Activated CD4-positive, CD25-positive, alpha-beta regulatory T cell treated with anti-CD3 and anti-CD28 coated beads, Interleukin-2, amount 50 U/mL, for 24 hours (primary cell): ENCODE measurements around the gene SRRT.

Source experiments
- ATAC-seq, 2 donors: fragments of 150-1000 bp; cut with Tn5 transposase; one replicate each; pipeline ENCODE4 v1.10.0; 2021; ENCODE audit warnings: mild to moderate bottlenecking in 1 of 2, moderate library complexity in 1 of 2

Gene SRRT, protein sequence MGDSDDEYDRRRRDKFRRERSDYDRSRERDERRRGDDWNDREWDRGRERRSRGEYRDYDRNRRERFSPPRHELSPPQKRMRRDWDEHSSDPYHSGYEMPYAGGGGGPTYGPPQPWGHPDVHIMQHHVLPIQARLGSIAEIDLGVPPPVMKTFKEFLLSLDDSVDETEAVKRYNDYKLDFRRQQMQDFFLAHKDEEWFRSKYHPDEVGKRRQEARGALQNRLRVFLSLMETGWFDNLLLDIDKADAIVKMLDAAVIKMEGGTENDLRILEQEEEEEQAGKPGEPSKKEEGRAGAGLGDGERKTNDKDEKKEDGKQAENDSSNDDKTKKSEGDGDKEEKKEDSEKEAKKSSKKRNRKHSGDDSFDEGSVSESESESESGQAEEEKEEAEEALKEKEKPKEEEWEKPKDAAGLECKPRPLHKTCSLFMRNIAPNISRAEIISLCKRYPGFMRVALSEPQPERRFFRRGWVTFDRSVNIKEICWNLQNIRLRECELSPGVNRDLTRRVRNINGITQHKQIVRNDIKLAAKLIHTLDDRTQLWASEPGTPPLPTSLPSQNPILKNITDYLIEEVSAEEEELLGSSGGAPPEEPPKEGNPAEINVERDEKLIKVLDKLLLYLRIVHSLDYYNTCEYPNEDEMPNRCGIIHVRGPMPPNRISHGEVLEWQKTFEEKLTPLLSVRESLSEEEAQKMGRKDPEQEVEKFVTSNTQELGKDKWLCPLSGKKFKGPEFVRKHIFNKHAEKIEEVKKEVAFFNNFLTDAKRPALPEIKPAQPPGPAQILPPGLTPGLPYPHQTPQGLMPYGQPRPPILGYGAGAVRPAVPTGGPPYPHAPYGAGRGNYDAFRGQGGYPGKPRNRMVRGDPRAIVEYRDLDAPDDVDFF

DNA sequence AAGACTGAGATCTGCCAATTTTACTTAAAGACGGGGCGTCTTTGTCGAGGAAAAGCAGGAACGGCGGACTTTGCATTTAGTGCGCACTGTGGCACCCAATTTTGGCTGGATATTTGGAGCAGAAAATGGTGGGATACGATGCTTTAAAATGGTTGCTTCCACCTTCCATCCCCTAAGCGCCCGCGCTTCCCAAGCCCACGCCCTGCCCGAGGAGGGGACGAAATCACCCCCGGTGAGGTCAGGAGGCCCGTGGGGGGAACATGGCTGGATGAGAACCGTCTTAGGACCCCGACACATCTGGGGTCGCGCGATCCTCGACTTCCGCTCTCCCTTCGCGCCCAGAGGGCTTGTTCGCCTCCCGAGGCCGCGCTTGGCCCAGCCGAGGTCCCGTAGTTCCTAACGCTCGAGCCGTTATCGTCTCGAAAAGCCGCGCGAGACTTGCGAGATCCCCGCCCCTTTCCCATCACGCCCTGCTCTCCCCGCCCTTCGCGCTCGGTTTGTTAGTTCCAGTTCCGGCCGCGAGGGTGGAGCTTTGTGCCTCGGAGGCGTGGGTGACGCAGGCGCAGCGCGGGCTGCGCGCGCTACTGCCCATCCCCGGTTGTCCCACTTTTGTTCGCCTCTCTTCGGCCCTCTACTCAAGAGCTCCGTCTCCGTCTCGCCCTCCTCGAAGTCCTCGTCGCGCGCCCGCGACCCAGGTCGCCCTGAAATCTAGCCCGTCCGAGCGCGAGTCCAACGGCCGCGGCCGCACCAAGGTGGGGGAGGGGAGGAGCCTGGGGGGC lies at the start of gene SRRT:
TSS of gene SRRT (plus strand) at position 527 of the 779 bp plus-strand sequence. CDS start 488 bp downstream, outside the sequence.
- peak; percentile 92 to 93 for ATAC-seq

DNA sequence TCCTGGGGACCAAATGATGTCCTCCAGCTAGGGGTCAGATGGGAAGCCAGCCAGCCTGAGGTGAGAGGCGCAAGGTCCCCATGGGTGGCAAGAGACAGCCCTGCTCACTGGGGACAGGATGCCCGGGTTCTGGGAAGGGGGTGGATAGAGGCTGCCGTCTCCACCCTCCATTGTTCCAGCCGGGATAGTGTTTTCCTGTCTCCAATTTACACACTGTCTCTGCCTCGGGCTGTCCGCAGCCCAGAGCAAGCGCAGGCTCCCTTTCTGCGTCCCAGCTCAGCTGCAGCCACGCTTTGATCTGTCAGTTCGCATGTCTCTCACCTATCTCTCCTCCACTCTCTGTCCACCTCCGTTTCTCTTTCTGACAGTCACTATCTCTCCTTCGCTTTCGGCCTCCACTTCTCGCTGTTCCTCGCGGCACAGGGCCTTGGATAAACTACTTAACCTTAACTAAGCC lies 49.7 kb upstream of the SRRT start:
- ATAC-seq: no peak

DNA sequence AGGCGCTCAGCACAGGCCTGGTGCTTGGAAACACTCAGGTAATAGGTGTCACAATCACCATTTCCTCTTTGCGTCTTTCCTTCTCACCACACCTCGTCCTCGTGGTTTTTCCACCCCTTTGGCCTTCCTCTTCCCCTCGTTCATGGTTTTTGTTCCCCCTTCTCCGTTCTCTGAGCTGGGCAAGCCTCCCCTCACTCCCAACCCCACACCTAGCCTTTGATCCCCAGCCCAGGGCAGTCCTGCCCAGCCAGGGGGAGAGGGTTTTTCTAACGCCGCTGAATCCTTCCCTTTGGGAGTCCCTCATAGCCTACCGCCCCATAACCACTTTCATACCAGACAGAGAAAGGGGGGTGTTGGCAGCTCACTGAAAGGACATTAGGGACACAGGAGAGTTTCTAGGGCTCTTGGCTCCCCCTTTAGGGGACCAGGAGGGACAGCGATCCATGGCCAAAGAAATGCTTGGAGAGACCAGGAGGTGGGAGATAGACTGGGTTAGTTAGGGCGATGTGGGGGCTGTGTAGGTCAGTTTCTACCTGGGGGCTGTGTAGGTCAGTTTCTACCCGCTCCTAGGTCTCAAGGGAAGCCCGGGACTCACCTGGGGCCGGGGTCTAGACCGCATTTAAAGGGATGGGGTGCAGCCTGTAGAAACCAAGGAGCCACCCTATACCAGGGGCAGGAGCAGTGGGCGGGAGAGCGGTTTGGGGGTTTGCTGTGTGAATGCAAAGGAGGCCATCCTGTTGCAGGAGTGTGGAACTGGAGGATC lies 49.0 kb upstream of the SRRT start:
- no peak for ATAC-seq

DNA sequence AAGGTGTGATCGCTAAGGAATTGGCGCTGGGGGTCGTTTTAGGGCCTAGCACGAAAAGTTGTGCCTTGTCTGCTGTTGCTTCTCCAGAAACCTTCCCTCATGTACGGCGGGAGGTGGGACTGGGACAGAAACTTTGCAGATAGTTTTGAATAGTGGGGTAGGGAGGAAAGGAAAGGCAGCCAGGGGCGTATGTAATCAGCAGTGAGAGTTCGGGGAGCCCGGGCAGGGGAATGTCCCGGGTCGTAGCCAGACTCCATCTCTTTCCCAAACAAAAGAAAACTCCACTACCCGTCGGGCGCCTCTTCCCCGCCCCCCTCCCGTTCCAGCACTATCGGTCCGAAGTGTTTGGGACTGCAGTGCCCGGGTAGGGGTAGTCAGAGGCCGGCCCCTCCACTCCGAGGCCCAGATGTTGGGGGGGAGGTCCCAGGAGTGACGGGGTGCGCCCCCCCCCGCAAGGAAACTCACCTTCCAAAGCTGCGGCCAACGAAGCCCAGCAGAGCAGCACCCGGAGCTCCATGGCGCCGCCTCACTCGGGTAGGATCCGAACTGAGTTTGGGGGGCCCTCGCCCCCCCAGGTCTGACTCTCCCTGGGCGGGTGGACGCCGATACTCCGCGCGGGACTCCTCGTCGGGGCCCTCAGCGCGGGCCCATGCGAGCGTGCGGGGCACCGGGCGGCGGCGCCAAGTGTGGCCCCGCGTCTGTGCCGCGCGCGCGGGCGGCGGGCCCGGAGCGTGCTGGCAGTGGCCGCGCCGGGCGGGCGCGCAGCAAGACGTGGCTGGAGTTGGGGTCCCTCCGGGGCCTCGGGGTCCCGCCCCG lies 48.2 kb upstream of the SRRT start:
- peak; percentile 13 to 30 for ATAC-seq

DNA sequence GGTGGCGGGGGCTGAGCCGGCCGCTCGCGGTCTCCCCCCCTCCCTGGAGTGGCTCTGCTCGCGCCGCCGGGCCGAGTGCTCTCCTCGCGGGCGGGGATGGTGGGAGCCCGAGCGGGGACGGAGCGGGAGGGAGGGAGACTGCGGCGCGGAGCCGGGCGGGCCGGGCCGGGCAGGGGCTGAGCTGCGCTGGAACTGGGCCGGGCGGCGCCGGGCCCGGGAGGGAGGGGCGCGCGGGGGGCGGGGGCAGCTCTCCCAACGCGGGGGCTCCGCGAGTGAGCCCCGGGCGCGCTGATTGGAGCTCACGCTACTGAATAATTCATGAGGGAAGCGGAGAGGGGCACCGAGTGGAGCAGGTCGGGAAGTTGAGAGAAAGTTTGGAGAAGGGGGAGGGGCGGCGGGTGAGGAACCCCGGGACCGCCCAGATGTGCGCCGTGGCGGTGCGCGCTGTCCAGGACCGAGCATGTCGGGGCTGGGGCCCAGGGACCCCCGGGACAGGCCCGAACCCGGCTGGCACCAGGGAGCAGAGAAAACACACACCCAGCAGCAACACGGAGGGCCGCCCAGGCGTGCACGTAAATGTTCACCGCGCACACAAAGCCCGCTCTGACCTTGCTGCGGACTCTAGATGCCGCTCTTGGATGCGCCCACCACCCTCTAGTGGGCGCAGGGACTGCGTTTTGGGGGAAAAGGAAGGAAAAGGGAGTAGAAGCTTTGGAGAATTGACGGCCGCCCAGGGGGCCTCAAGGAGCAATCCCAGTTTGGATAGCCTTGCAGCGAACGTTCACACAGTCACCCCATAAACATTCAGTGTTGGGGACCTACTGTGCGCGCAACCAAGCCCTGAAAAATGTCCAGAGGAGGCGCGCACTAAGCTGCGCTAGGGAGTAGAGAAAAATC lies 47.3 kb upstream of the SRRT start, which contains the start of gene EPHB4:
TSS of gene EPHB4 (minus strand) at position 194 of the 897 bp plus-strand sequence. CDS start 493 bp downstream, outside the sequence.
- ATAC-seq: peak; percentile 28 to 36

DNA sequence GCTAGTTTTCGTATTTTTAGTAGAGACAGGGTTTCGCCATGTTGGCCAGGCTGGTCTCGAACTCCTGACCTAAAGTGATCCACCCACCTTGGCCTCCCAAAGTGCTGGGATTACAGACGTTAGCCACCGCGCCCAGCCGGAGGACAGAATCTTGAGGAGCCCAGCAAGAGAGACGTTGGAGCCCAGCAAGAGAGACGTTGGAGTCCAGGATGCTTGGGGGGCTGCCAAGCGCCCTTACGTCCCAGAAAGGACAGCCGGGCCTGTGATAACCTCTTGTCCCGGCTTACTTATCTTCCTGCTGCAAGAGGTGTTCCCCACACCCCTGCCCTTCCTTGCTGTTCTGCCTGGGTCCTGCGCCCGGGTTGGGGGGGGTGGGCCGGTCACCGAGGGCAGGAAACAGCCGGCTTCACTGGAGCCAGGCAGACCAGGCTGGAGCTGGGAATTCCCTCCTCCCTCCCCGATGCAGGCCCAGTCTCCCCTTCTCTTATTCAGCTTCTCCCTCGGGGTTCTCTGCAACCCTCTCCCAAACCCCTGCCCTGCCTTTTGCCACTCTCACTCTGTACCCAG lies 45.7 kb upstream of the SRRT start:
- no peak for ATAC-seq

DNA sequence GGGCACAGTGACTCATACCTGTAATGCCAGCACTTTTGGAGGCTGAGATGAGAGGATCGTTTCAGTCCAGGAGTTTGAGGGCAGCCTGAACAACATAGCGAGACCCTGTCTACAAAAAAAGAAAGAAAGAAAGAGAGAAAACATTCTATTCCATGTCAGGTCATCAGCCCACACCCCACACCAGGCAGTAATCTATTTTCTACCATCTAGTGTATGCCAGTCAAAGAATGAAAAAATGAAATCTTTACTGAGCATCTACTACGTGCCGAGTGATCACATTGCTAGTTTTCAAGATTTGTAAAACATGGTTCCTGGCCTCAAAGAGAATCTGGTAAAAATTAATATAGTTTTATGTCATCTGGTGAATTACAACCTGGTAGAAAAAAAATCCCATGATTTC lies 44.5 kb upstream of the SRRT start:
- no peak for ATAC-seq

DNA sequence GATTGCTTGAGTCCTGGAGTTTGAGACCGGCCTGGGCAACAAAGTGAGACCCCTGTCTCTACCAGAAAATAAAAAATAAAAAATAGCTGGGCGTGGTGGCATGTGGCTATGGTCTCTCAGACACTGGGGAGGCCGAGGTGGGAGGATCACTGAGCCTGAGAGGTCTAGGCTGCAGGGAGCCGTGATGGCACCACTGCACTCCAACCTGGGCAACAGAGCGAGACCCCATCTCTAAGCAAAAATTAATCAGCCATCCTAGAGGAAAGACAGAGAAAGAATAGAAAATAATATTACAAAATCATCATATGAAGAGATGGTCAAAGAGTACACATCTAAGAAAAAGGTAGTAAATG lies 42.6 kb upstream of the SRRT start:
- no peak for ATAC-seq

DNA sequence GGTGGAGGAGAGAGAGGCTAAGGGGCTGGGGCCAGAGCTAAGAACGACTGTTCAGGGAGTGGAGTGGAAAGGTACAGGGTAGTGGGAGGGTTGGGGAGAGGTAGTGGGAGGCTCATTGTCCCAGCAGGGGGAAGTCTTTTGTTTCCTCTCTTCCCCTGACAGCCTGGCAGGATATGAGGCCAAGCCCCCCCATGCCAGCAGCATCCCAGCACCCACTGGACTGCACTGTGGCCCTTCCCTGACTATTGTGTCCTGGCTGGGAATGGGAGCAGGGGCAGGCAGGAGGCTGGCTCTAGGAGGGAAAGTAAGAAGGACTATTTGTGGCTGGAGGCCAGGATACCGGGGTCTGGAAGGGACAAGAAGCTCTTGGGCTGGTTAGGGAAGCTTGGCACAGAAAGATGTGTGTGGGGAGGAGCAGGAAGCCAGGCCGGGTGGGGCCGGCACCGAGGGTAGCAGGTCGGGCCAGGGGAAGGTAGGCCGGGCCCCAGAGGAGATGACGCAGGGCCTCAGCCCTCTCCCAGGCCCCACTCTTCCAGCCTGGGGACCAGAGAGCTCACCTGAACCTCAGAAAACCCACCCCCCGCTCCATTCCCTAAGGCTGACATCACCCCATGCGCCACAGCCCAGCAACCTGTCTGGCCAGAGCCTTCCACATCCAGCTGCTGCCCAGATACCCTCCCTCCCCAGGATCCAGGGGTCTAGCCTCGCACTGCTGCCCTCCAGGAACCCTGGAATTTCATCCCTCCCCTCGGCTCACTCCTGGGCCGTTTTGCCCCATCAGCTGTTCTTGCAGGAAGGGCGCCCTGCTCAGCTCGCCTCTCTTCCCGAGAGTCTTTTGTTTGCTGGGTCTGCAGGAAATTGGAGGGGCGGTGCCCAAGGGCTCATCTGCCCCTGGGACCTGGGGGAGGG lies 38.7 kb upstream of the SRRT start:
- no peak for ATAC-seq

DNA sequence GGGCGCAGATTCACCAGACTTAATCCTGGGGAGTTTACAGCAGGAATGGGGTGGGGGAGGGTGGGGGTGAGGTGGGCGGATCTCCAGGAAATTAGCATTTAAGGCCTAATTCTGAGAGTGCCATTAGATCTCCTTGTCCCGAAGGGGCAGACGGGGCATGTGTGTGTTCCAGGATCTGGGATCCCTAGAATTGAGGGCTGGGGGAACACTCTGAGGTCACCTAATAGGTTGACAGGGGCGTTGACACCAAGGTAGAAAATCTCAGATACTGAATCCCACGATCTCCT lies 38.1 kb upstream of the SRRT start:
- no peak for ATAC-seq

DNA sequence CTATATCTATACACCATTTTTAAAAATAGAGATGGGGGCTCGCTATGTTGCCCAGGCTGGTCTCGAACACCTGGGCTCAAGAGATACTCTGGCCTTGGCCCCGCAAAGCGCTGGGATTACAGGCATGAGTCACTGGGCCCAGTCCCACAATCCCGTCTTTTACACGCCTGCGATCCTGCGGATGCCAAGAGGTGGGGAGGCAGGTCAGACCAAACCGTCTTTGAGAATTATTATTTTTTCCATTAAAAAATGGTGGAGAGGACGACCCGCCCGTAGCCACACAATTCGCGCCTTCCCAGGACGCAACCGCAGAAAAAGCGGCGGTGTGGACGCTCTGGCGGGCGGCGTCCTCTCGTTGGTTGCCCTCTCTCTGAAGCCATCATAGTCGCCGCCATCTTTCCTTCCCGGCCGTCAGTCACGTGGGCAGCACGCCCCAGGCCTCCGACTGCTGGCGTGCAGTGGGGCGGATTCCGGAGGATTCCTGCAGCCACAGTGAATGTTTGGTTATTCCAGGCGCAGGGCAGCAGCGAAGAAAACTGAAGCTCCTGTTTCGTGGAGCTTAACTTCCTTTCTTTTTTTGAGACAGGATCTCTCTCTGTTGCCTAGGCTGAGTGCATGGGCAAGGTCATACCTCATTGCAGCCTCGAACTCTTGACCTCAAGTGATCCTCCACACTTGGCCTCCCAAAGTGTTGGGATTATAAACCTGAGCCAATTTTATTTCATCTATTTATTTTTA lies 37.6 kb upstream of the SRRT start:
- peak; percentile 97 to 100 for ATAC-seq

DNA sequence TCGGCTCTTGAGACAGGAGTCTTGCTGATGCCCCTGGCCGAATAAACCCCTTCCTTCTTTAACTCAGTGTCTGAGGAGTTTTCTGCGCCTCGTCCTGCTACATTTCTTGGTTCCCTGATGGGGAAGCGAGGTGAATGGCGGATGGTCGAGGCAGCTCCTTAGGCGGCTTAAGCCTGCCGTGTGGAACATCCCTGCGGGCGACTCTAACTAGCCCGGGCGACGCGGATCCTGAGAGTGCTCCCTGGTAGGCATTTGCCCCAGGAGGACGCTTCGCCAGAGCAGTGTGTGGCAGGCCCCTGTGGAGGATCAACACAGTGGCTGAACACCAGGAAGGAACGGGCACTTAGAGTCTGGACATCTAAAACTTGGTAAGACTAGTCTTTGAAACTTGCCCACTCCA lies 35.5 kb upstream of the SRRT start:
- ATAC-seq: no peak

DNA sequence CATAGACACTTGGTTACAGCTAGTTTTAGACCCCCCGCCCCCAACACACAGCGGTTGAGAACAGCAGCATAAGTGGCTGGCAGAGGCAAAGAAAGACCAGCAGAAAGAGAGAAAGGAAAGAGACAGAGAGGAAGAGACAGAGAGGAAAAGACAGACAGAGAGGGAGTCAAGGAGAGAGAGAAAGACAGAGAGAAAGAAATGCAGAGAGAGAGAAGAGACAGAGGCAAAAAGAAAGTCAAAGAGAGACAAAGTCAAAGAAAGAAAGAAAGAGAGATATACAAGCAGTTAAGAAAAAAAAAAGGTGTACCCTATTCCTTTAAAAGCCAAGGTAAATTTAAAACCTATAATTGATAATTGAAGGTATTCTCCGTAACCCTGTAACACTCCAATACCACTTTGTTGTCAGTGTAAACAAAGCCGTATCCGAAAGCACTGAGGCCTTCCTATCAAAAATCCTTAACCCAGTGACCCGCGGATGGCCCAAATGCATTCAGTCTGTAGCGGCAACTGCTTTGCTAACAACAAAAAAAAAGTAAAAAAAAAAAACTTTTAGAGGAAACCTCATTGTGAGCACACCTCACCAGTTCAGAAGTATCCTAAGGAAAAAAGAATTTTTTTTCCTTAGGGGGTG lies 34.3 kb upstream of the SRRT start:
- no peak for ATAC-seq

DNA sequence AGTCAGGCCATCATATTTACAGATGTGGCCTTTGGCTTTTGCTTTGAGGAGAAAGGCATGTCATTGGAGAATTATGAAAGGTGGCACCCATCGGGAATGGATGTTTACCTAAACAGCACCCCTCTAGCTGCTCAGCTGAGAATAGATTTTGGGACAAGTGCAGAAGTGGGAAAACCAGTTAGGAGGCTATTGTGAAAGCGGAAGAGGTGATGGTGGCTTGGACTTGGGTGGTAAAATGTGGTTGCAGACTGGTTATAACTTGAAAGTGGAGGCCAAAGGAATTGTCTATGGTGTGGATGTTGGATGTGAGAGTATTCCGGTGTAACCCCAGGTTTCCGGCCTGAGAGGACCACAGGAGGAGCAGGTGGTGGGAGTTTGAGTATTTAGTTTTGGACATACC lies 27.5 kb upstream of the SRRT start:
- ATAC-seq: no peak

DNA sequence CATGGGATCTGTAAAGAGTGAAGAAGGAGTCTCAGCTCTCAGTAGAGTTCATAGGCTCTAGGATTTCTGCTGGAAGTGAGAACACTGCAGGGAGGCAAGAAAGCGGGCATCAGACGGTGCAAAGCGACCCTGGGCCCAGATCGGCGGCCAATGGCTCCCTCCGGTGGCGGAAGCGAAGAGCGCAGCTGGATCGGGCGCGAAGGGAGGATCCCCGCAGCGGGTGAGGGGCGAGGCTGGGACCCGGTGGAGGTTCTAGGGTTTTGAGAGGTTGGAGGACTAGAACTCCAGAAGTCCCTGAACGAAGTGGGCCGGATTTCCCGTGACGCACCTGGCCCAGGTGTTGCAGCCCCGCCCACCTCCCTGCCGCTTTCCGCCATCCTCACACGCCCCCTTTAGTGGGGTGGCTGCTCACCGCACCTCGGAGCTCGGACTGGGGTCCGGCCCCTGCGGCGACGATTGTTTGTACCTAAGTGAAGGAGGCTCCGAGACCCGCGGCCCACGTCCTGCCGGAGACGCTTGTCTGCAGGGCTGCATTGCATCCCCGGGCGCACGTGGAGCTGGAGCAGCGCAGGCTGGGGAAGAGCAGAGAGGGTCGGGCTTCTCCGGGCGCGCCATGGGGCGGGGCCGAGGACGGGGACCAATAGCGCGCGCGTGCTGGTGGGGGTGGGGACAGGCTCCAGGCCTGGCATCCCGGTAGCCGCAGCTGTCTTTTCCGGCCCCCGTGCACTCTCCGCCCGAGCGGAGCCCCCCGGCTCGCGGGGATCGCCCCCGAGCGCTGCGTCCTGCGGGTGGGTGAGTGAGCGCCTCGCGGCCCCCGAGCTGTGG lies 22.6 kb upstream of the SRRT start, which contains the start of gene SLC12A9:
TSS of gene SLC12A9 (plus strand) at position 666 of the 825 bp plus-strand sequence. CDS start 1,485 bp downstream, outside the sequence.
- peak; percentile 98 to 99 for ATAC-seq

DNA sequence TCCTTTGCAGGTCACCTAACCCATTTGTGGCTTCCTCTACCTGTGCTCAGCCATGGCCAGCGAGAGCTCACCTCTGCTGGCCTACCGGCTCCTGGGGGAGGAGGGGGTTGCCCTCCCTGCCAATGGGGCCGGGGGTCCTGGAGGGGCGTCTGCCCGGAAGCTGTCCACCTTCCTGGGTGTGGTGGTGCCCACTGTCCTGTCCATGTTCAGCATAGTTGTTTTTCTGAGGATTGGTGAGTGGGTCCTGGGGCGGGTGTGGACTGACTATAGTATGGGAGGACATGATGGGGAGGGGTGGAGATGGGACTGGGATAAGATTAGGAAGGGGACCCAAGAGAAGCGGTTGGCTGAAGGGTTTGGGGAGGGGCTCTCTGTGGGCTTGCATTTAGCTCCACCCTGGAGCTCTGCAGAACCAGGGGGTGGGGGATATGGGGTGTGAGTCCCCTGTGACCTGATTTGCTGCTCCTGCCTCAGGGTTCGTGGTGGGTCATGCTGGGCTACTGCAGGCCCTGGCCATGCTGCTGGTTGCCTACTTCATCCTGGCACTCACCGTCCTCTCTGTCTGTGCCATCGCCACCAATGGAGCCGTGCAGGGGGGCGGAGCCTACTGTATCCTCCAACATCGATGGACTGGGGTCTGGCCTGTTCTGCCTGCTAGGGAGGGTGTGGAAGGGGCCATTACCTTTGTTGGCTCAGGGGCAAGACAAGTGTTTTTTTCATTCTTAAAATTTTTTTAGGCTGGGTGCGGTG lies 20.6 kb upstream of the SRRT start:
- no peak for ATAC-seq
